ENCODE measurements around the gene DAPK1. TPM values are rescaled to one million over a fixed set of nuclear protein-coding genes. Genes with fewer than 3 reads are reported as not detected.
A peak's percentile ranks its signal among the peaks of the same experiment; 100 is the strongest.

Gene DAPK1
- total and polyA plus RNA-seq, 4 donors = 33.0 to 301 (median 94.1) TPM

DNA sequence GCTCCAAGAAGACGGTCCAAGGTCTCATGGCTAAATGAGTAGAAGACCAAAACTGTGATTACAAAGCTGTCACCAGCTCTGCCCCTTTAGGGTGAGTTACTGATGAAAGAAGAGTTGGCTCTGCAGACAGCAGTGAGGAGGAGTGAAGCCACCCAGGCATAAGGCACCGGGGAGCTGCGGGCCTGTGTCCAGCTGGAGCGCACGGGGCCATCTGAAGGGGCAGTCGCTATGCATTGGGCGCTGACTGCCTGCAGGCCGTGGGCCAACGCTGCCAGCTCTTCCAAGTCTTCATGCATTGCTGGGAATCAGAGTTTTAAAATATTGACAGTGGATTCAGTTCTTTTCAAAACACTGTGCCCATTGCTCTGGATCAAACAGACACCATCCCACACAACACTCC, 70.3 kb downstream of the DAPK1 start:
- TF ChIP-seq, protein P1, sequence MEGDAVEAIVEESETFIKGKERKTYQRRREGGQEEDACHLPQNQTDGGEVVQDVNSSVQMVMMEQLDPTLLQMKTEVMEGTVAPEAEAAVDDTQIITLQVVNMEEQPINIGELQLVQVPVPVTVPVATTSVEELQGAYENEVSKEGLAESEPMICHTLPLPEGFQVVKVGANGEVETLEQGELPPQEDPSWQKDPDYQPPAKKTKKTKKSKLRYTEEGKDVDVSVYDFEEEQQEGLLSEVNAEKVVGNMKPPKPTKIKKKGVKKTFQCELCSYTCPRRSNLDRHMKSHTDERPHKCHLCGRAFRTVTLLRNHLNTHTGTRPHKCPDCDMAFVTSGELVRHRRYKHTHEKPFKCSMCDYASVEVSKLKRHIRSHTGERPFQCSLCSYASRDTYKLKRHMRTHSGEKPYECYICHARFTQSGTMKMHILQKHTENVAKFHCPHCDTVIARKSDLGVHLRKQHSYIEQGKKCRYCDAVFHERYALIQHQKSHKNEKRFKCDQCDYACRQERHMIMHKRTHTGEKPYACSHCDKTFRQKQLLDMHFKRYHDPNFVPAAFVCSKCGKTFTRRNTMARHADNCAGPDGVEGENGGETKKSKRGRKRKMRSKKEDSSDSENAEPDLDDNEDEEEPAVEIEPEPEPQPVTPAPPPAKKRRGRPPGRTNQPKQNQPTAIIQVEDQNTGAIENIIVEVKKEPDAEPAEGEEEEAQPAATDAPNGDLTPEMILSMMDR (IDR thresholded peaks at IDR 0.05; ENCODE audit: control extremely low read depth, extremely low read depth) = no peak
- no peaks in the 10 kb centered on the region for H3K27me3 ChIP-seq (ENCODE audit: control insufficient read depth in 3 of 3, insufficient read depth in 3 of 3, low read length in 2 of 3)
- DNase-seq (peak in 1 of 3 donors; percentile 47), ATAC-seq (ENCODE audit: insufficient read depth, low FRiP score) (no peak)
- H3K27ac ChIP-seq (ENCODE audit: low read depth in 1 of 2, low read length in 1 of 2) = peak overlapping the region in 1 of 2 donors; percentile 5
- 83 to 89% methylated on average over 9 of the region's 9 CpGs for WGBS, 2 donors
- H3K9me3 ChIP-seq (ENCODE audit: control insufficient read depth in 4 of 4, insufficient read depth in 3 of 4, low read length in 3 of 4) = peaks cover 0 to 2% (median 0%) of the 10 kb centered on the region in 4 donors
- peaks cover 0 to 4% (median under 1%) of the 10 kb centered on the region in 4 donors for H3K36me3 ChIP-seq (ENCODE audit: control insufficient read depth in 4 of 4, insufficient read depth in 4 of 4, low read length in 4 of 4)
- no peak overlapping the region for H3K9ac ChIP-seq (ENCODE audit: insufficient read depth in 1 of 2, low read length in 2 of 2)
- H3K4me1 ChIP-seq (ENCODE audit: control insufficient read depth in 5 of 5, insufficient read depth in 5 of 5, low read length in 5 of 5) = peaks cover 0 to 77% (median 45%) of the 10 kb centered on the region in 5 donors
- no peak overlapping the region for H3K4me3 ChIP-seq

DNA sequence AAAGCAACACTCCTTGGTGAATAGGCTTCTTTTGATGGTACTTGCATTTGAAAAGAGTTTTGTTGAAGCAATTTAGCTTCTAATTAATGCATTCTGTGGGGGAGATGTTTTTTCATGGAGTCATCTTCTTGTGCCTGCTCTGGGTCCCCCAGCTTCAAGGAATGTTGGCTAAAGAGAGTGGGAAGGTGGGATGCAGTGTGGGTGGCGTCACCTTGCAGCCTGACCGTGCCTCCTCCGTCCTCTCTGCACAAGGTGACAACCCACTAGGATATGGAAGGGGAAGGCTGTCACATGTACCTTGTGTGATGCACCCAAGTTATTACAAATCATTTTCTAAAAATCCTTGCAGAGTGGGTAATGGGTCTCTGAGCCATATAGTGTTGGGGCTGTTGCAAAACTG, 70.7 kb downstream of the DAPK1 start:
- WGBS, 2 donors = 97% methylated on average over 3 of the region's 3 CpGs
- no peak for ATAC-seq (ENCODE audit: insufficient read depth, low FRiP score)
- Histone ChIP-seq H3K4me1 (ENCODE audit: control insufficient read depth in 5 of 5, insufficient read depth in 5 of 5, low read length in 5 of 5) (peaks cover 0 to 81% (median 49%) of the 10 kb centered on the region in 5 donors), H3K36me3 (ENCODE audit: control insufficient read depth in 4 of 4, insufficient read depth in 4 of 4, low read length in 4 of 4) (peaks cover 0 to 8% (median 3%) of the 10 kb centered on the region in 4 donors), H3K27ac (ENCODE audit: low read depth in 1 of 2, low read length in 1 of 2) (no peak overlapping the region), H3K9ac (ENCODE audit: insufficient read depth in 1 of 2, low read length in 2 of 2) (no peak overlapping the region), H3K4me3 (no peak overlapping the region), H3K27me3 (ENCODE audit: control insufficient read depth in 3 of 3, insufficient read depth in 3 of 3, low read length in 2 of 3) (no peaks in the 10 kb centered on the region), H3K9me3 (ENCODE audit: control insufficient read depth in 4 of 4, insufficient read depth in 3 of 4, low read length in 3 of 4) (peaks cover 0 to 2% (median 0%) of the 10 kb centered on the region in 4 donors)
- DNase-seq = no peak
- TF ChIP-seq, protein P1 (IDR thresholded peaks at IDR 0.05; ENCODE audit: control extremely low read depth, extremely low read depth) = no peak

DNA sequence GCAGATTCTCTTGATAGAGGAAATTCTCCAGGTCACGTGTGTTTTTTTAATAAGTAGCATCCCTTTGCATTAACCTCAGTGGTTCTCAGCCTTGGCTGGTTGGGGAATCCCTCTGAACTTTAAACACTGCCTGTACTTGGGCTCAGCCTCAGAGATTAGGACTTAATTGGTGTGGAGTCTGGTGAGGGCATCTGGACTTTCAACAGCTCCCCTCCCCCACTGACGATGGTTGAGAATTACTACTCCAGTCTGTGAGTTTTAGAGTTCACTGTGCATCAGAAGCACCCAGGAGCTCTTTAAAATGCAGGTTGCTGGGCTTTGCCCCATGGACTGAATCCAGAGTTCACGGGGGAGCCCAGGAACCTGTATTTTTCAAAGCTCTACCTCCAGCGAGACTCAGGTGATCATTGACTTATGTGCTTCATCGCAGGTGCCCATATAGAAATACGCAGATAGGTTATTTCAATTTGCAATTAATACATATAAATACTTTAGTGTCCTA, 71.4 kb downstream of the DAPK1 start:
- peak overlapping the region in 1 of 2 donors; percentile 26 for H3K27ac ChIP-seq (ENCODE audit: low read depth in 1 of 2, low read length in 1 of 2)

More for the DNA sequence above, 71.4 kb downstream of the DAPK1 start:
- Histone ChIP-seq H3K27me3 (ENCODE audit: control insufficient read depth in 3 of 3, insufficient read depth in 3 of 3, low read length in 2 of 3) (no peaks in the 10 kb centered on the region), H3K9me3 (ENCODE audit: control insufficient read depth in 4 of 4, insufficient read depth in 3 of 4, low read length in 3 of 4) (no peaks in the 10 kb centered on the region), H3K4me3 (no peak overlapping the region), H3K36me3 (ENCODE audit: control insufficient read depth in 4 of 4, insufficient read depth in 4 of 4, low read length in 4 of 4) (peaks cover 0 to 8% (median 3%) of the 10 kb centered on the region in 4 donors), H3K4me1 (ENCODE audit: control insufficient read depth in 5 of 5, insufficient read depth in 5 of 5, low read length in 5 of 5) (peaks cover 0 to 86% (median 47%) of the 10 kb centered on the region in 5 donors), H3K9ac (ENCODE audit: insufficient read depth in 1 of 2, low read length in 2 of 2) (no peak overlapping the region)
- DNase-seq = peak in 2 of 3 donors; percentile 44 to 58
- TF ChIP-seq, protein P1 (IDR thresholded peaks at IDR 0.05; ENCODE audit: control extremely low read depth, extremely low read depth) = no peak
- WGBS, 2 donors = 69 to 83% methylated on average over 6 of the region's 6 CpGs
- ATAC-seq (ENCODE audit: insufficient read depth, low FRiP score) = no peak

Measured in lung (tissue), 12 donors.